Activated CD8-positive, alpha-beta memory T cell treated with anti-CD3 and anti-CD28 coated beads, Interleukin-2, amount 50 U/mL, for 48 hours (primary cell): Measurements from ENCODE around the gene SLC23A2.
A peak's percentile ranks its signal among the peaks of the same experiment; 100 is the strongest.

ENCODE experiments used
- DNase-seq: peaks from one replicate; pipeline ENCODE4 v3.0.0-alpha.2; 2020

SLC23A2 gene

DNA sequence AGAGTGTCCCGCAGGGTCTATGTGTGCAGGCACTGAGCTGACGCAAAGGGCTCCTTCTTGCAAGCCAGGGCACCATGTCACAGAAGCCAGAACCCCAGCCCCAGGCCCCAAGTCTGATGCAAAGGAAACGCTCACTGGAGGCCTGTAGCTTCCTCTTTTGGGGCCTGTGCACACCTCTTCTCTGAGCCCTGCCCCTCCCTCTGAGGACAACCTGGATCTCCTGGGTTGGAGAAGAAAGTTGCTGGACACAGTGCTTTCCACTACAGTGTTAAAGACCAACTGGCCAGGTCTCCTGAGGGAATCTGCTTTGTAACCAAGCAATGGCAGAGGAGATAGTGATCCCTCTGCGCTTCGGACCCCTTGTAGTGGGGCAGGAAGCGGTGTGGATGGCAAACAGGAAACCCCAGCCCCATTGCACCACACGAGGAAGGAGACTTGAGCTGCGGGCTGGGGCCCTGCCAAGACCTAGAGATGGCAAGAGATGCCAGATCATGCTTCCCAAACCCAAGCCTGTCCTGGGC is 189.6 kb downstream of the SLC23A2 start:
- peak; percentile 70 for DNase-seq

GRCh38 chr20:4811257-4811656 is 190.1 kb downstream of the SLC23A2 start:
- DNase-seq = no peak

DNA sequence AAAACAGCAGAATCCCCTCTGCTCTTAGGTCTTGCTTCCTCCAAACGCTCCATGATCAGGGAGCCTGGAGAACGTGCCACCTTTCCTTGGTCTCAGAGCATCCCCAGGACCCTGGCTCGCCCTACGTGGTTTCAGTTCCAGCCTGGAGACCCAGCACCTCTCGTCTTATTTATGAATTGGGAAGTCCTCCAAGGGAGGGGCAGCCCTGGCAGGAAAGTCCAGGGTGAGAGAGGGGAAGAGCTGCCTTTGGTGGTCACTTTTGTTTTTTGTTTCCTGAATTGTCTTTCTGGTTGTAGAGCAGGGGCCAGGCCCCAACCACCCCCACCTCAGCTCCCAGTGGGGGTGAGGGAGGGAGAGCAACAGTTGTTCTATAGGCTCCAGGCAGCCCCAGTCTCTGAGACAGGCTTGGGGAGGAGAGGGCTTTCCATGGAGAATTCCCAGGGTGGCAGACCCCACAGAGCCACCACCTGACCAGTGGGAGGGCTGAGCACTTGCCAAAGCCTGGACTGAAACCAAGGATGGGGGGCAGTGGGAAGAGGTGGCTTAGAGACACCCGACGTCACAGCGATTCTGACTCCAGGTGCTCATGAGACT is 190.8 kb downstream of the SLC23A2 start:
- DNase-seq = no peak

- no peak for DNase-seq
Observed at GRCh38 chr20:4809707-4810106, 191.6 kb downstream of the SLC23A2 start.

GRCh38 chr20:4808872-4809271 is 192.4 kb downstream of the SLC23A2 start:
- DNase-seq = no peak

- DNase-seq = no peak
Observed at GRCh38 chr20:4805663-4806449, 195.5 kb downstream of the SLC23A2 start.

GRCh38 chr20:4802527-4802926 is 198.8 kb downstream of the SLC23A2 start:
- DNase-seq = no peak
